ENCODE measurements around the gene CRYGB.
A peak's percentile ranks its signal among the peaks of the same experiment; 100 is the strongest.
"Not testable (repeated sequence)": the region's sequence is repeated elsewhere in the genome, so short reads cannot be mapped to it uniquely, and the experiment has no call there.

Gene CRYGB

GRCh38 chr2:208142925-208143799 lies 2.8 kb downstream of the CRYGB start:
- H3K36me3 ChIP-seq (ENCODE audit: insufficient read depth, low read length), result no peaks in the 10 kb centered on the region
- H4K20me1 ChIP-seq (ENCODE audit: insufficient read depth, low read length, poor library complexity, severe bottlenecking), result no peaks in the 10 kb centered on the region

GRCh38 chr2:208142240-208142924 lies 3.6 kb downstream of the CRYGB start:
- H3K4me1 ChIP-seq (ENCODE audit: insufficient read depth, low read length, poor library complexity, severe bottlenecking), result peaks cover 3% of the 10 kb centered on the region
- H3K9ac ChIP-seq (ENCODE audit: low read depth, low read length, poor library complexity, severe bottlenecking), result no peak overlapping the region
- 0 out of 2 replicates have a peak overlapping the region, but pooled peaks have one; percentile 5 for H2AFZ ChIP-seq (ENCODE audit: low read length)
- no peaks in the 10 kb centered on the region for H3K27me3 ChIP-seq (ENCODE audit: insufficient read depth, low read length, poor library complexity, severe bottlenecking)
- H3K9me2 ChIP-seq (replicated peaks; ENCODE audit: low read depth, low read length), result no peaks in the 10 kb centered on the region
- H3K4me3 ChIP-seq (ENCODE audit: low read length, poor library complexity, severe bottlenecking), result no peak overlapping the region
- H3F3A ChIP-seq (ENCODE audit: low read depth), result no peaks in the 10 kb centered on the region
- H3K36me3 ChIP-seq (ENCODE audit: insufficient read depth, low read length), result no peaks in the 10 kb centered on the region
- H4K20me1 ChIP-seq (ENCODE audit: insufficient read depth, low read length, poor library complexity, severe bottlenecking), result no peaks in the 10 kb centered on the region
- no peak overlapping the region for H3K4me2 ChIP-seq (ENCODE audit: low read depth, low read length, poor library complexity, severe bottlenecking)
- no peaks in the 10 kb centered on the region for H3K79me2 ChIP-seq (ENCODE audit: insufficient read depth, low read length)
- no peaks in the 10 kb centered on the region for H3K9me3 ChIP-seq (ENCODE audit: insufficient read depth, low read depth, low read length)
- TF ChIP-seq EZH2phosphoT487 (IDR thresholded peaks at IDR 0.05; ENCODE audit: borderline replicate concordance) (no peak), CTCF (conservative IDR thresholded peaks at IDR 0.05; ENCODE audit: low read length) (no peak)

More at GRCh38 chr2:208142925-208143799, 2.8 kb downstream of the CRYGB start:
- Histone ChIP-seq H3K4me3 (ENCODE audit: low read length, poor library complexity, severe bottlenecking) (no peak overlapping the region), H3F3A (ENCODE audit: low read depth) (no peaks in the 10 kb centered on the region), H3K27me3 (ENCODE audit: insufficient read depth, low read length, poor library complexity, severe bottlenecking) (no peaks in the 10 kb centered on the region), H3K4me1 (ENCODE audit: insufficient read depth, low read length, poor library complexity, severe bottlenecking) (no peaks in the 10 kb centered on the region), H3K9me3 (ENCODE audit: insufficient read depth, low read depth, low read length) (no peaks in the 10 kb centered on the region), H3K9me2 (replicated peaks; ENCODE audit: low read depth, low read length) (no peaks in the 10 kb centered on the region), H2AFZ (ENCODE audit: low read length) (0 out of 2 replicates have a peak overlapping the region, but pooled peaks have one; percentile 5), H3K4me2 (ENCODE audit: low read depth, low read length, poor library complexity, severe bottlenecking) (no peak overlapping the region), H3K79me2 (ENCODE audit: insufficient read depth, low read length) (no peaks in the 10 kb centered on the region), H3K9ac (ENCODE audit: low read depth, low read length, poor library complexity, severe bottlenecking) (no peak overlapping the region)
- no peak for TF ChIP-seq EZH2phosphoT487 (IDR thresholded peaks at IDR 0.05; ENCODE audit: borderline replicate concordance)
- TF ChIP-seq CTCF (conservative IDR thresholded peaks at IDR 0.05; ENCODE audit: low read length), result no peak

GRCh38 chr2:208139447-208139846 lies 6.5 kb downstream of the CRYGB start:
- Histone ChIP-seq H3K9me2 (replicated peaks; ENCODE audit: low read depth, low read length) (no peaks in the 10 kb centered on the region), H3K36me3 (ENCODE audit: insufficient read depth, low read length) (no peaks in the 10 kb centered on the region), H4K20me1 (ENCODE audit: insufficient read depth, low read length, poor library complexity, severe bottlenecking) (no peaks in the 10 kb centered on the region), H3K27me3 (ENCODE audit: insufficient read depth, low read length, poor library complexity, severe bottlenecking) (no peaks in the 10 kb centered on the region), H3F3A (ENCODE audit: low read depth) (peaks cover 4% of the 10 kb centered on the region; the same call in 1 of the 2 replicates), H3K79me2 (ENCODE audit: insufficient read depth, low read length) (no peaks in the 10 kb centered on the region), H3K4me2 (ENCODE audit: low read depth, low read length, poor library complexity, severe bottlenecking) (no peak overlapping the region), H3K4me3 (ENCODE audit: low read length, poor library complexity, severe bottlenecking) (no peak overlapping the region), H3K4me1 (ENCODE audit: insufficient read depth, low read length, poor library complexity, severe bottlenecking) (peaks cover 31% of the 10 kb centered on the region), H3K9ac (ENCODE audit: low read depth, low read length, poor library complexity, severe bottlenecking) (no peak overlapping the region), H2AFZ (ENCODE audit: low read length) (no peak overlapping the region), H3K9me3 (ENCODE audit: insufficient read depth, low read depth, low read length) (no peaks in the 10 kb centered on the region)
- no peak for TF ChIP-seq CTCF (conservative IDR thresholded peaks at IDR 0.05; ENCODE audit: low read length)
- no peak for TF ChIP-seq EZH2phosphoT487 (IDR thresholded peaks at IDR 0.05; ENCODE audit: borderline replicate concordance)

- not testable (repeated sequence) for H2AFZ ChIP-seq (ENCODE audit: low read length); H3F3A ChIP-seq (ENCODE audit: low read depth); H3K79me2 ChIP-seq (ENCODE audit: insufficient read depth, low read length); H3K9me3 ChIP-seq (ENCODE audit: insufficient read depth, low read depth, low read length); H3K36me3 ChIP-seq (ENCODE audit: insufficient read depth, low read length); H3K4me2 ChIP-seq (ENCODE audit: low read depth, low read length, poor library complexity, severe bottlenecking); H3K9me2 ChIP-seq (replicated peaks; ENCODE audit: low read depth, low read length); H3K9ac ChIP-seq (ENCODE audit: low read depth, low read length, poor library complexity, severe bottlenecking); H3K4me3 ChIP-seq (ENCODE audit: low read length, poor library complexity, severe bottlenecking); H3K27me3 ChIP-seq (ENCODE audit: insufficient read depth, low read length, poor library complexity, severe bottlenecking); H4K20me1 ChIP-seq (ENCODE audit: insufficient read depth, low read length, poor library complexity, severe bottlenecking)
- peaks cover 38% of the 10 kb centered on the region for H3K4me1 ChIP-seq (ENCODE audit: insufficient read depth, low read length, poor library complexity, severe bottlenecking)
These were observed 7.6 kb downstream of the CRYGB start for GRCh38 chr2:208138334-208138733.

All from Loucy (cell line).